Erythroblast (primary cell): ENCODE data around the gene DMKN.

Experiments used
- GATA1 ChIP-seq: IDR thresholded peaks from 2 replicates; pipeline ENCODE4 v1.6.1; 2011; ENCODE audit warnings: low read depth, mild to moderate bottlenecking, control low read depth, low read length, moderate library complexity
- POLR2A ChIP-seq: IDR thresholded peaks from 2 replicates; pipeline ENCODE4 v1.6.1; 2011; ENCODE audit warnings: mild to moderate bottlenecking, low read length

GRCh38 chr19:35560271-35560670 lies 46.8 kb upstream of the DMKN start:
- no peak for TF ChIP-seq POLR2A
- TF ChIP-seq GATA1 = no peak
